ENCODE data around the gene DIAPH2. TPM values are rescaled to one million over a fixed set of nuclear protein-coding genes. Genes with fewer than 3 reads are reported as not detected.

The DIAPH2 gene
- total RNA-seq, 2 experiments from 2014 or later = 13.7 to 13.9 TPM

GRCh38 chrX:97638621-97639020 is 954.0 kb downstream of the DIAPH2 start:
- POLR2A ChIA-PET = no interaction called here

DNA sequence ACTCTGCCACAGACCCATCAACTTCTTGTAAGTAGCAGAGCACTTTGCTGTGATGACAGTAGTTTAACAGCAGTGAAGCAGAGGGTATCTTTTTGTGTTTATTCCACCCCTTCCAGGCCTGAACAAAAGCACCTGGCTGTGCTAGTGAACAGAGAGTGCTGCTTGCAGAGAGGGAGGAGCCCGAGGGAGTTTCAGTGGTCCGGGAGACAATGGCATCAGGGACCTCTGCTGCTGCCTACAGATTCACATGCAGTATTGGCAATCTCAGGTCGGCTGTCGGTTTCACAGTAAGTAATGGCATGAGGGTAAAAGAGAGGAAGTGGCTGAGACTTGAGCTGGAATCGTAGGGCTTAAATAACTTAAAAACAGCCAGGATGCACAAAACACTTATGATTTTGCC is 954.9 kb downstream of the DIAPH2 start:
- ATAC-seq (ENCODE audit: low read depth) = peak; percentile 47
- Mint-ChIP-seq H3K4me3 (no peak overlapping the region), H3K36me3 (no peaks in the 10 kb centered on the region), H3K27me3 (peaks cover 2% of the 10 kb centered on the region), H3K4me1 (peaks cover 6% of the 10 kb centered on the region), H3K9me3 (peaks cover 1% of the 10 kb centered on the region), H3K27ac (no peak overlapping the region)
- POLR2A ChIA-PET = no interaction called here
- no peak for DNase-seq

More at GRCh38 chrX:97638621-97639020, 954.0 kb downstream of the DIAPH2 start:
- Mint-ChIP-seq H3K9me3 (peaks cover 1% of the 10 kb centered on the region), H3K27ac (no peak overlapping the region), H3K4me3 (no peak overlapping the region), H3K4me1 (peaks cover 6% of the 10 kb centered on the region), H3K36me3 (no peaks in the 10 kb centered on the region), H3K27me3 (peaks cover 2% of the 10 kb centered on the region)
- DNase-seq (no peak), ATAC-seq (ENCODE audit: low read depth) (no peak)

Other genes starting within 250 kb of the DIAPH2 start
- gene RPA4, start 199.1 kb downstream of the DIAPH2 start, total RNA-seq = under 1 TPM; 0.82 to 0.94 TPM

All from activated naive CD8-positive, alpha-beta T cell treated with anti-CD3 and anti-CD28 coated beads, Interleukin-2, amount 10 ng/mL, durations not matched to agents 7 days and 5 days (primary cell).